Activated T-helper 2 cell treated with anti-CD3 and anti-CD28 coated beads, Interferon-gamma antibody, Interleukin-2, Interleukin-4, amounts not matched to agents 10 μg/mL and 5 μg/mL and 100 μg/mL, durations not matched to agents 14 hours and 24 hours and 36 hours (primary cell): ENCODE data around the gene CKMT1A. TPM values are rescaled to one million over a fixed set of nuclear protein-coding genes. Genes with fewer than 3 reads are reported as not detected.
A peak's percentile ranks its signal among the peaks of the same experiment; 100 is the strongest.
"Not testable (repeated sequence)": the region's sequence is repeated elsewhere in the genome, so short reads cannot be mapped to it uniquely, and the experiment has no call there.

Source experiments
- DNase-seq: peaks from one replicate; pipeline ENCODE4 v3.0.0; 2021; ENCODE audit warnings: low spot score
- H3K27ac Mint-ChIP-seq: one replicate; pipeline ENCODE4 v1.8.0; 2021; ENCODE audit warnings: mixed read lengths
- H3K27me3 Mint-ChIP-seq: one replicate; pipeline ENCODE4 v1.8.0; 2021; ENCODE audit warnings: low read depth, mixed read lengths
- H3K36me3 Mint-ChIP-seq: one replicate; pipeline ENCODE4 v1.8.0; 2021; ENCODE audit warnings: low read depth, mixed read lengths
- H3K4me1 Mint-ChIP-seq: one replicate; pipeline ENCODE4 v1.8.0; 2021; ENCODE audit warnings: low read depth, mixed read lengths
- H3K4me3 Mint-ChIP-seq: one replicate; pipeline ENCODE4 v1.8.0; 2021; ENCODE audit warnings: low read depth, mild to moderate bottlenecking, moderate library complexity, mixed read lengths
- H3K9me3 Mint-ChIP-seq: one replicate; pipeline ENCODE4 v1.8.0; 2021; ENCODE audit warnings: mixed read lengths
- intact Hi-C: fragments of 100-400 bp; cut with micrococcal nuclease; formaldehyde crosslinking; loops from one replicate; pipeline ENCODE4 v1.15.1; 2023
- total RNA-seq: library from RNA; stranded (reverse); gene quantifications from 2 replicates; pipeline ENCODE4 v1.2.3, GENCODE V29; 2022

The CKMT1A gene
- total RNA-seq, 1 donor from 2014 or later, result 0.48 TPM

- H3K36me3 Mint-ChIP-seq, H3K9me3 Mint-ChIP-seq, DNase-seq, intact Hi-C loops, H3K4me3 Mint-ChIP-seq, H3K27me3 Mint-ChIP-seq, H3K27ac Mint-ChIP-seq, H3K4me1 Mint-ChIP-seq: not testable (repeated sequence)
Observed at GRCh38 chr15:43710431-43711131, 16.9 kb downstream of the CKMT1A start.

GRCh38 chr15:43723151-43723550, 29.5 kb downstream of the CKMT1A start:
- Mint-ChIP-seq H3K27me3 (peaks cover 6% of the 10 kb centered on the region), H3K27ac (no peak overlapping the region), H3K9me3 (no peaks in the 10 kb centered on the region), H3K4me3 (no peak overlapping the region), H3K36me3 (no peaks in the 10 kb centered on the region), H3K4me1 (no peaks in the 10 kb centered on the region)
- no peak for DNase-seq
- intact Hi-C loops, result no loop called here

- H3K27me3 Mint-ChIP-seq, H3K27ac Mint-ChIP-seq, intact Hi-C loops, H3K4me3 Mint-ChIP-seq, H3K36me3 Mint-ChIP-seq, H3K9me3 Mint-ChIP-seq, DNase-seq, H3K4me1 Mint-ChIP-seq: not testable (repeated sequence)
Observed at GRCh38 chr15:43726306-43726705, 32.6 kb downstream of the CKMT1A start.

- intact Hi-C loops, result not testable (repeated sequence)
Observed at GRCh38 chr15:43728053-43728725, 34.5 kb downstream of the CKMT1A start.

GRCh38 chr15:43735416-43735815, 41.8 kb downstream of the CKMT1A start:
- DNase-seq, result no peak
- no peaks in the 10 kb centered on the region for H3K36me3 Mint-ChIP-seq
- H3K4me1 Mint-ChIP-seq, result peaks cover 7% of the 10 kb centered on the region
- H3K27me3 Mint-ChIP-seq, result peaks cover 10% of the 10 kb centered on the region
- no peaks in the 10 kb centered on the region for H3K9me3 Mint-ChIP-seq
- H3K27ac Mint-ChIP-seq, result no peak overlapping the region
- no peak overlapping the region for H3K4me3 Mint-ChIP-seq
- intact Hi-C loops, result no loop called here

More at GRCh38 chr15:43728053-43728725, 34.5 kb downstream of the CKMT1A start:
- not testable (repeated sequence) for H3K4me1 Mint-ChIP-seq, H3K27ac Mint-ChIP-seq, H3K9me3 Mint-ChIP-seq, H3K27me3 Mint-ChIP-seq, H3K36me3 Mint-ChIP-seq, H3K4me3 Mint-ChIP-seq, DNase-seq

- intact Hi-C loops, result loop anchor here (2.0 kb wide), 1 partner anchor 54 kb away; the partner anchor contains the start of genes HYPK and SERINC4
- peak; percentile 90 for DNase-seq
- Mint-ChIP-seq H3K4me1 (peaks cover 24% of the 10 kb centered on the region), H3K27ac (peak within 1 kb of the TSS; percentile 96), H3K36me3 (peaks cover 33% of the 10 kb centered on the region), H3K4me3 (peak within 1 kb of the TSS; percentile 95)
- H3K27me3 Mint-ChIP-seq, H3K9me3 Mint-ChIP-seq: not testable (repeated sequence)
Observed at GRCh38 chr15:43746245-43746902, 52.7 kb downstream of the CKMT1A start, which contains the start of gene PDIA3. Gene PDIA3, plus strand, starts transcription at chr15:43746438. Its CDS starts 102 bp downstream, at chr15:43746540.

- Mint-ChIP-seq H3K27ac (peak overlapping the region; percentile 96), H3K4me1 (peaks cover 29% of the 10 kb centered on the region), H3K4me3 (peak overlapping the region; percentile 95), H3K36me3 (peaks cover 38% of the 10 kb centered on the region)
- intact Hi-C loops, result loop anchor here (2.0 kb wide), 1 partner anchor 54 kb away; the partner anchor contains the start of genes HYPK and SERINC4
- H3K9me3 Mint-ChIP-seq, DNase-seq, H3K27me3 Mint-ChIP-seq: not testable (repeated sequence)
Observed at GRCh38 chr15:43746903-43747309, 53.2 kb downstream of the CKMT1A start.

GRCh38 chr15:43748376-43748775, 54.7 kb downstream of the CKMT1A start:
- Mint-ChIP-seq H3K36me3 (peaks cover 47% of the 10 kb centered on the region), H3K4me1 (peaks cover 33% of the 10 kb centered on the region), H3K27ac (peak overlapping the region; percentile 38), H3K27me3 (no peaks in the 10 kb centered on the region), H3K9me3 (no peaks in the 10 kb centered on the region), H3K4me3 (peak overlapping the region; percentile 95)
- DNase-seq, result no peak
- intact Hi-C loops, result loop anchor here (2.0 kb wide), 1 partner anchor 44 kb away; the partner anchor contains the start of gene SERF2

Other genes with a start within 250 kb of the CKMT1A start
- 43.8 and 46.6 TPM in 2 replicates for gene TP53BP1, start 200.7 kb upstream of the CKMT1A start, total RNA-seq
- gene MAP1A, start 176.3 kb upstream of the CKMT1A start, total RNA-seq, result 1.9 TPM in 2 replicates
- gene PPIP5K1, start 103.7 kb upstream of the CKMT1A start, total RNA-seq, result 62.4 and 71.6 TPM in 2 replicates
- 0.32 and 0.53 TPM in 2 replicates for gene CKMT1B, start 99.8 kb upstream of the CKMT1A start, total RNA-seq
- 0.30 and 0.55 TPM in 2 replicates for gene STRC, start 75.1 kb upstream of the CKMT1A start, total RNA-seq
- gene CATSPER2, start 45.0 kb upstream of the CKMT1A start, total RNA-seq, result 8.3 and 9.8 TPM in 2 replicates
- 370 and 384 TPM in 2 replicates for gene PDIA3, start 52.6 kb downstream of the CKMT1A start, total RNA-seq
- gene ELL3, start 83.1 kb downstream of the CKMT1A start, total RNA-seq, result 1.0 and 1.3 TPM in 2 replicates
- gene SERF2, start 98.5 kb downstream of the CKMT1A start, total RNA-seq, result 580 and 598 TPM in 2 replicates
- 0.28 and 0.57 TPM in 2 replicates for gene SERINC4, start 106.4 kb downstream of the CKMT1A start, total RNA-seq
- 23.6 and 24.3 TPM in 2 replicates for gene HYPK, start 106.7 kb downstream of the CKMT1A start, total RNA-seq
- gene MFAP1, start 130.8 kb downstream of the CKMT1A start, total RNA-seq, result 43.7 and 44.3 TPM in 2 replicates
- 67.8 and 71.0 TPM in 2 replicates for gene WDR76, start 133.1 kb downstream of the CKMT1A start, total RNA-seq